GM19025 (cell line): ENCODE results near the gene KCNQ1OT1.

Source experiments
- ATAC-seq: cut with Tn5 transposase; IDR thresholded peaks from one replicate; pipeline ENCODE4 v1.9.1; 2021; ENCODE audit warnings: mild to moderate bottlenecking, low read depth, moderate library complexity; ENCODE audit not compliant: unreplicated experiment

The KCNQ1OT1 gene

DNA sequence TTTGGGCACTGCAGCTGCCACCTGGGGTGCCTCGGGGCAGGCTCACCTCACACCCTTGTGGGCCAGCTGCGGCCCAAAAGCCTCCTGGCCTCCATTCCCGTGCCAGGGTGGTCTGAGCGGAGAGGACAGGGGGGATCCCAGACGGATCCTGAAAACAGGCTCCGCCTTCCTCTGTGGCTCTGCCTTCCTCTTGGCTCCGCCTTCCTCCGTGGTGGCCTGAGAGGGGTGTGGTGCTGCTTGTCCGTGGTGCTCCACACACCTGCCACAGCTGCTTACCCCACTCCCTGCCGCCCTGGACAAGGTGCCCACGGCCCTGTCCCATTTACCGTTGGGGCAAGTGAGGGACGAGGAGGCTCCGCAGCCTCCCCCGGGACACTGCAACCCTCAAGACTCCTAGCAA, 23.2 kb upstream of the KCNQ1OT1 start:
- ATAC-seq = no peak

GRCh38 chr11:2721210-2721916, 21.6 kb upstream of the KCNQ1OT1 start:
- no peak for ATAC-seq

DNA sequence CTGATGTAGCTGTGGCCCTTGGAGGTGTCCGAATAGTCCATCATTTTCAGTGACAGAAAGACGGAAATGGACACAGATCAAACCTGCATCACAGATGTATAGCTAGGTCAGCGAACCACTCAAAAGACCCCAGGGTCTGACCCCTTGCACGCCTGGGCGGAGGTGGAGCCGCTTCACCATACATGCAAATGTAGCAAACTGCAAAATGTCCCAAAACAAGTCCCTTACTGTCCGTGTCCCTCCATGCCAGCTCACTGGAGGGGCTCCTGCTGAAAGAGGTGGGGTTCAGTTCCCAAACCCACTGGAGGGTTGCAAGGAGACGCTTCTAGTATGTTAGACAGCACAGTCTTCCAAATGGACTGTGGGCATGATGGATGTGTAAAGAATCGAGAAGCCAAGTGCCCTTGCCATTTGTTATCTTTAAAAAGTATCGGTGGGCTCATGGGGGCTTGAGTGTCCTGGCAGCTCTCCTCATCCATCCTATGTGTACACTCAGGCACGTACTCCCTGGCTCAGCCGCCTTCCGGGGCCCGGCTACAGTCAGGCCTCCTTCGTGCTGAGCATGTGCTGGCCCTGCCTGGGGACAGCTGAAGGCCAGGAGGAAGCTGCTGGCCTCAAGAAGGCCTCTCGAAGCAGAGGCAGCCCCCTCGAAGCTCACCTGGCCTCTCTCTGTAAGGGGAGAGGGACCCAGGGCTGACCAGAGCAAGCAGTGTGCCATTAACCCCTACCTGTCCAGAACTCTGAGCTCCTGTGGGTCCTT, 20.2 kb upstream of the KCNQ1OT1 start:
- no peak for ATAC-seq

DNA sequence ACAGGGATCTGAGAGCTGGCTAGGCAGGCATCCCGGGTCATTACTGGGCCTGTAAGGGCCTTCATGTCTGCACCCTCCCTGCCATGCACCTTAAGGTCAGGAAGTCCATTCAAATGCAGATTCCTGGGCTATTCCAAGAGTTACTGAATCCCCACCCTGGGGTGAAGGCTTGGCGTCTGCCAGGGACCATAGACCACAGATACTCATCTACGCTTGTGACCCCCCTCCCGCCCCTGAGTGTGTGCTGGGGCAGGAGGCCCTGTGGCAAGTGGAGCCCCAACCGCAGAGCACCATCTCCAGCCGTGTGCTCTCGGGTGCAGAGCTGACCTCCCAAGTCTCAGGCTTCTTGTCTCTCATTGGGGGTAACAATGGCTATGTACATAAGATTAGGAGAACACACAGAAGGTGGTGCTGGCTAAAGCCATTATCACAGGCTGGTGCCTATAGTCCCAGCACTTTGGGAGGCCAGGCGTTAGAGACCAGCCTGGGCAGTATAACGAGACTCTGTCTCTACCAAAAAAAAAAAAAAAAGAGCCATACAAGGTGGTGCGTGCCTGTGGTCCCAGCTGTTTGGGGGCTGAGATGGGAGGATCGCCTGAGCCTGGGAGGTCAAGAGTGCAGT, 19.1 kb upstream of the KCNQ1OT1 start:
- ATAC-seq = no peak

DNA sequence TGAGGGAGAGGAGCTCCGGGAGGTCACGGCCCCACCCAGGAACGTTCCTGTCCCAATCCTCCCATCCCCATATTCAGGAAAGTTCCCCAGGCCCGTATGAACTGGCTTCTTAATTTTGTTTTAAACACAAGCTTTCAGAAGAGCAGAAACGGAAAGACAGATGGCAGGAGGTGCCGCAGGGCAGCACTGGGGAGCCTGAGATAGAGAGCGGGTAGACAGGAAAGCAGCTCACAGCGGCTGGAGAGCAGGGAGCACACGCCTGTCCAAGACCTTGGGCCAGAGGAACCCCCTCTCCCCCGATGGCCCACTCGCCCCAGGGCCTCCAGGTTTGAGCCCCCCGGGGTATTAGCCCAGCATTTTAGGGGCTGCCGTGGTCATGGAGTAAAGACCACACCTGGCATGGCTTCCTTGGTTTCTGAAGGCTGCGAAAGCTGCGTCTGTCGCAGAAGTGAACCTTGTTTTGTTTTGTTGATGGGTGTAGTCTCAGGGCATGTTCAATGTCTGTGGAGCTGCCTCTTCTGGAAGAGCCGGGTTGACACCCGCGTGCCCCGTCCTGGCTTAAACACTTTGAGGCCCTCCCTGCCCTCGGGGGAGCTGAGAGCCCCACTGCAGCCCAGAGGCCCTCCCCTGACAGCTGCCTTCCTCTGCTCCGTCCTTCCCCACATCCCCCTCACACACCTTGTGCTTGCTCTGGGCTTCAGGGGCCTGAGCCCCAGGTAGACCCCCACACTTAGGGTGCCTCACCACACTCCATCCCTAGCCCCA, 17.9 kb upstream of the KCNQ1OT1 start:
- no peak for ATAC-seq

DNA sequence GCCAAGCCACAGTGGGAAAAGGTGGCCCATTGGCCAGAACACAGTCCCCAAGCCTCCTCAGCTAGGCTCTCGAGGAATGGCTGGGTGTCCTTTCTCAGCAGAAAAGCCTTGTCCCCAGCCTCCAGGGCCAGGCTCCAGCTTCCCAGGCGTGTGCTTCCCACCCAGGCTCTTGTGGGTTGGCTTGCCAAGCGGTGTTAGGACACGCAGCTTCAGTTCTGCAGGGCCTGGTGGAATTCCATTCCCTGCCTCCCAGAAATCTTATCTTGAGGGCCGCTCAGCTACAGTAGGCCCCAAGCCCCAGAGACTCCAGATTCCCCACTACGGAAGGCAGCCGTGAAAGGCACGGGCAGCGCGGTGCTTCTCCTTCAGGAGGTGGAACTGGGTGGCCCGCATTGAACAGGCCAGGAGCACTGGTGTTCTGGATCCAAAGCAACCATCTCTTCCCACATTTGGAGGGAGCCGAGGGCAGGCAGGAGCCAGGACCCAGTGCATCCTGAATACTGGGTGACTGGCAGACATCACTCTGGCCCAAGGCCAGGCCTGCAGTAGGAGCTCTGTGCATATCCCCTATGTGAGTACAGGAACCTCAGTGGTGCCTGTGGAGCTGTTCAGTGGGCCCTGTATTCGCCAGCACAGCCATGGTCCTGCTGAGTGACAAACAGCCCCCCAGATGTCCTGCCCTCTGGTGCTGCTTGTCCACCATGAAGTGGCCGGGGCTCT, 16.7 kb upstream of the KCNQ1OT1 start:
- no peak for ATAC-seq

DNA sequence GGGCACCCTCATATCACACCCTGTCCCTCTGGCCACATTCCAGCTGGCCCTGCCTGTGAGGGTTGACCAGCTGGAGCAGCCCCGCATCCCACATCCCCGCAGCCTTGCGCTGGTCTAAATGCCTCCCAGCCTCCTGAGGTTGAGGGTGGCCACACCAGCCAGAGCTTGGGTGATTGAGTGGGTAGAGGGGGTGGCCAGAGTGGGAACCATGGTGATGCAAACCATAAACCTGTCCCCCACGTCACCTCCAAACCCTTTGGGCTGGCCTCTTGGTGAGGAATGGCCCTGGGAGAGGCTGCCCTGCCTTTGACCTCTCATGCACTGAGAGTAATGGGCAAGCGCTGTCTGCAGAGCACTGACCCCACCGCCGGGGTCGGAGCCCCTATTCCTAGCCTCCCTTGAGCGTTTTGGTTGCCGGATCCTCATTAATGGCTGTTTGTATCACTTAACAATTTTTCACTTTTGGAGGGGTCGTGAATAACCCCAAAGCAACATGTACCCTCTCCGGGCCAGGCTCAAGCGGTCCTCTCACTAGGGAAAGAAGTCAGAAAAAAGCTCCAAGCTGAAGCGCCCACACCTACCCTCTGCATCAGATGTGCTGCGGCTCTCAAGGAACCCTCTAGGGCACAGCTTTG, 16.0 kb upstream of the KCNQ1OT1 start:
- no peak for ATAC-seq

GRCh38 chr11:2714871-2715270, 15.1 kb upstream of the KCNQ1OT1 start:
- ATAC-seq = no peak

GRCh38 chr11:2714463-2714800, 14.6 kb upstream of the KCNQ1OT1 start:
- ATAC-seq = no peak

GRCh38 chr11:2713661-2714462, 14.1 kb upstream of the KCNQ1OT1 start:
- no peak for ATAC-seq

GRCh38 chr11:2713094-2713493, 13.3 kb upstream of the KCNQ1OT1 start:
- ATAC-seq = no peak

GRCh38 chr11:2711161-2711560, 11.4 kb upstream of the KCNQ1OT1 start:
- no peak for ATAC-seq

DNA sequence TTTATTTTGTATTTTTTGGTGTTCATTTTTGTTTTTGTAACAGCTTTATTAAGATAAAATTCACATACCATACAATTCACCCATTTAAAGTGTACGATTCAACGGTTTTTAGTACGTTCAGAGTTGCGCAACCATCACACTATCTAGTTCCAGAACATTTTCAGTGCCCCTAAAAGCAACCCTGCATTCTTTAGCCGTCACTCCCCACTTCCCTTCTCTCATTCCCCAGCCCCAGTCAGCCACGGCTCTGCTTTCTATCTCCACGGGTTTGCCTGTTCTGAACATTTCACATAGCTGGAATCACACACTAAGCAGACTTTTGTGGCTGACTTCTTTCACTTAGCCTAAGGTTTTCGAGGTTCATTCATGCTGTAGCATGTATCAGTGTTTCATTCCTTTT, 9.6 kb upstream of the KCNQ1OT1 start:
- ATAC-seq = no peak

- no peak for ATAC-seq
Observed at GRCh38 chr11:2708757-2709281, 9.0 kb upstream of the KCNQ1OT1 start.

GRCh38 chr11:2708151-2708581, 8.4 kb upstream of the KCNQ1OT1 start:
- ATAC-seq = no peak

DNA sequence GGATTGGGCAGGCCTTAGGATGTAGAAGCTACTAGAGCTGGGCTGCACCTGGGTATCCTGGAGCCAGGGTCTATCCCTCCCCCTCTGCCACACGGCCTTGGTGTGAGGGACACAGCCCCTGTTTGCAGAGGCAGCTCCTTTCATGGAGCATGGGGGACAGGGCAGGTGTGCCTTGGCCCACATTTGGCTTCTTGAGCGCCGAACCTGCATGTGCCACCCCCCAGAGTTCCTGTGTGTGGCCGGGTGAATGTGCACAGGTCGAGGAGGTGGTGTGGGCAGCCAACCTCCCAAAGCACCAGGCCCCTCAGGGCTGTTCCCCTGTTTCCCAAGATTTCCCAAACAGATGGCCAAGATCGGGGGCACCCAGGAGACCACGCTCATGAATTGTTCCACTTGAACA, 7.9 kb upstream of the KCNQ1OT1 start:
- no peak for ATAC-seq

DNA sequence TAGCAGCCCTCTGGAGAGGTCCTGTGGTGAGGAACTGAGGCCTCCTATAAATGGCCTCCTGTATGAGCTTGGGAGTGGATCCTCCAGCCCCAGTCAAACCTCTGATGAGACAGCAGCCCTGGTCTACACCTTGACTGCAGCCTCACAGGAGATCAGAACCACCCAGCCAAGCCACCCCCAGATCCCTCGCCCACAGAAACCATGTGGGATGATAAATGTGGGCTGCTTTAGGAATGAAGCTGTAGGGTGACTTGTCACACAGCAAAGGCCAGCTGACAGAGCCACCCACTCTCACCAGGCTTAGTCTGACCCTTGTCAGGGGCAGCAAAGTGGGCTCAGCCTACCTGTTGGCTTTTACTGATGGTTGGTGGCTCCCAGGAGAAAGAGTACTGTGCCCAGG, 6.5 kb upstream of the KCNQ1OT1 start:
- no peak for ATAC-seq

- ATAC-seq = no peak
Observed at GRCh38 chr11:2704896-2705606, 5.3 kb upstream of the KCNQ1OT1 start.
